Fibroblast of villous mesenchyme (primary cell): ENCODE measurements around the gene KRTAP10-3. TPM values are rescaled to one million over a fixed set of nuclear protein-coding genes. Genes with fewer than 3 reads are reported as not detected.

Experiments
- DNase-seq: peaks from one replicate; pipeline ENCODE4 v3.0.0-alpha.2; 2010; ENCODE audit warnings: low read depth
- H3K4me3 ChIP-seq: 2 replicates; pipeline ENCODE4 v1.5.1; 2011; ENCODE audit warnings: low read depth, mild to moderate bottlenecking, low read length
- total RNA-seq: library from RNA; depleted of rRNA; stranded (reverse); fragments of >200 nt; gene quantifications from 2 replicates; pipeline ENCODE4 v1.2.3, GENCODE V29; 2012
- TF ChIP-seq, protein P1 (sequence below): IDR thresholded peaks from 2 replicates; pipeline ENCODE4 v1.5.1; 2012; ENCODE audit warnings: low read depth, mild to moderate bottlenecking, low read length; ENCODE audit not compliant: insufficient read depth

The KRTAP10-3 gene
- total RNA-seq, 1 donor, result not detected

DNA sequence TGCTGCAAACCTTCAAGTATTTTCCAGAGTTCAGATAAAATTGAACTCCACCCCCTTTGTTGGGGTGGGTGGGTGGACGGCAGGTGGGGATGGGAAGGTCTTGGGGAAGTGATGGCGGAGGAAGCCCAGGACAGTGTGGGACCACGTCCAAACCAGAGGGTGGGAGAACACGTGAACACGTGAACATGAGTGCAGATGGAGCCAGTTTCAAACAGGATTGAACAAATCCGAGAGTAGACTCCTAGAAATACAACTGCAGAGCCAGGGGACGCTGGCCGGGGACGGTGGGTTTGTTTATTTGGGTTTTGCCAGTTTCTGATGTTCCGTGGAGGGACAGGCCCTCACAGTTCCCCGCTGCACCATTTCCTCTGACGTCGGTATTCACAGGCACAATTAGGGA lies 10.2 kb downstream of the KRTAP10-3 start:
- TF ChIP-seq, protein P1, sequence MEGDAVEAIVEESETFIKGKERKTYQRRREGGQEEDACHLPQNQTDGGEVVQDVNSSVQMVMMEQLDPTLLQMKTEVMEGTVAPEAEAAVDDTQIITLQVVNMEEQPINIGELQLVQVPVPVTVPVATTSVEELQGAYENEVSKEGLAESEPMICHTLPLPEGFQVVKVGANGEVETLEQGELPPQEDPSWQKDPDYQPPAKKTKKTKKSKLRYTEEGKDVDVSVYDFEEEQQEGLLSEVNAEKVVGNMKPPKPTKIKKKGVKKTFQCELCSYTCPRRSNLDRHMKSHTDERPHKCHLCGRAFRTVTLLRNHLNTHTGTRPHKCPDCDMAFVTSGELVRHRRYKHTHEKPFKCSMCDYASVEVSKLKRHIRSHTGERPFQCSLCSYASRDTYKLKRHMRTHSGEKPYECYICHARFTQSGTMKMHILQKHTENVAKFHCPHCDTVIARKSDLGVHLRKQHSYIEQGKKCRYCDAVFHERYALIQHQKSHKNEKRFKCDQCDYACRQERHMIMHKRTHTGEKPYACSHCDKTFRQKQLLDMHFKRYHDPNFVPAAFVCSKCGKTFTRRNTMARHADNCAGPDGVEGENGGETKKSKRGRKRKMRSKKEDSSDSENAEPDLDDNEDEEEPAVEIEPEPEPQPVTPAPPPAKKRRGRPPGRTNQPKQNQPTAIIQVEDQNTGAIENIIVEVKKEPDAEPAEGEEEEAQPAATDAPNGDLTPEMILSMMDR, result no peak
- no peak for DNase-seq
- H3K4me3 ChIP-seq, result no peak overlapping the region

DNA sequence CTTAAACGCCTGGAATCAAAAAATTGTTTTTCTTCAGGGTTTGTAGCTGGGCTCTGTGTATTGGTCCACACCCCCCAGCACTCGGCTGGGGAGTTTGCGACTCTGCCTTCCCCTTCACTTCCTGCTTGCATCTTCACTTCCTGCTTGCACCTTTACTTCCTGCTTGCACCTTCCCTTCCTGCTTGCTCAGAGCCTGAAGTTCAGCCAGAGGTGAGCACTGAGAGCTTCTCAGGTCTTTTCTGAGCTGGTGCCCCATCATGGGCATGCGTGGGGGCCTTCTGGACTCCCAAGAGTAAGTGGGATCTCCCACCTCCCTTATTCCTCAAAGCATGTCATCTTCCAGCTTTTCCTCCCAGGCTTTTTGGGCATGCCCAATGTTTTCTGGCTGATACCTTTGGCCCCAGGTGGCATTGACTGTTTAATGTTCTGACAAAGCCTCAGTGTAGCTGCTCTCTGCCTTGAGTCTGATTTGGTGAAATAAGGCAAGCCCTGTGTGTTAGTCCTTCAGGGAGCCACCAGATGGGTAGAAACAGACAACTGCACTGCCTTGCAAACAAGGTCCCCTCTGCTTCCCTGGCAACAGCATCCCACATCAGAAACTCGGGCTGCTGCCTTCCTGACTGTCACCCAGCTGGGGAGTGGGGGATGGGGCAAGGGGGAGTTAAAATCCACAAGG lies 10.8 kb downstream of the KRTAP10-3 start:
- TF ChIP-seq, protein P1, result no peak
- H3K4me3 ChIP-seq, result no peak overlapping the region
- no peak for DNase-seq

DNA sequence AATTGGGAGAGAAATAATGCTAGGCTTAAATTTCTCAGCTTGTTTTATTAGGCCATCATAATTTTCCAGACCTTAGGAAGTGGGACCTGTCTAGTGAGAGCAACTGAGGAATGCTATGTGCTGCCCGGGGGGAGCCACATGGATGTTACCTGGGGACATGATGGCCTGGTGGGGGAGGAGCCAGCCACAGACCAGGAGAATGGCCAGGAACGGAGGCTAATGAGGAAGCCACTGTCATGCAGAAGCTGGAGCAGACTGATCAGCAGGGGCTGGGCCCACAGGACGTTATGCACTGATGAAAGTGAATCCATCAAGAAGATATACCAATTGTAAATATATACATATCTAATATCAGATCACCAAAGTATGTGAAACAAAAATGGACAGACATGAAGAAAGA lies 14.0 kb downstream of the KRTAP10-3 start:
- H3K4me3 ChIP-seq, result no peak overlapping the region
- no peak for DNase-seq
- TF ChIP-seq, protein P1, result no peak

DNA sequence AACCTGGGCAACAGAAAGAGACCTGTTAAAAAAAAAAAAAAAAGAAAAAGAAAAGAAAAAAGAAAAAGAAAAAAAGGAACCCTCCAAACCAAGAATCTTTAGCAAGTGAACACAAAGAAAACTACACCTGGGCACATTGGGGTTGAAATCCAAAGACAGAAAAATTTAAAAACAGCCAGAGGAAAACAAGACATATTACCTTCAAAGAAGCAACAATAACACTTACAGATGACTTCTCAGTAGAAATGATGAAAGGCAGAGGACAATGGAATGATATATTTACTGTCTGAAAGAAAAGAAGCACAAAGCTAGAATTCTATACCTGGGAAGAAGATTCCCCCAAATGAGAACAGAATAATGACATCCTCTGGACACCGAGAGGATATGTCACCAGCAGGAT lies 15.9 kb downstream of the KRTAP10-3 start:
- H3K4me3 ChIP-seq, result no peak overlapping the region
- DNase-seq, result no peak
- TF ChIP-seq, protein P1, result no peak

DNA sequence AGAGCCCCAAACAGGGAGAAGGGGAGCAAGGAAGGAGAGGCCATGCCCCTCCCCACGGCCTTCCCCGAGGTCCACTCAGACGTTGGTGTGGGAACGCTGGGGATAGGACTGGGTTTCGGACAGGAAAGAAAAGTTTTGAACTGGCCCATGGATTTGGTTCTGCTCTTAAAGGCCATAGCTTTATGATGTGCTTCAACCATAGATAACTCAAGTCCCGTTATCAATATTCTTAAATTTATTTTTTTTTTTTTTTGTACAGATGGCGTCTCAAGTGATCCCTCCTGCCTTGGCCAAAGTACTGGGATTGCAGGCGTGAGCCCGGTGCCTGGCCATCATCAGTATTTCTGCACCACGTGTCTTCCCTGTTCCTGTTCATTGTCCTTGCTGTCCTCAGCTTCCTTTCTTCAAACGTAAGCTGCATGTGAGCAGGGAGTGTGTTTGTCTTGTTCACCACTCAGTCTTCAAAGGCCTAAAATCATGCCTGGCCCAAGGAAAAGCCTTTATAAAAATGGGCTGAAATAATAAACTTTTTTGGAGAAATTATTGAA lies 17.8 kb downstream of the KRTAP10-3 start:
- no peak overlapping the region for H3K4me3 ChIP-seq
- DNase-seq, result no peak
- TF ChIP-seq, protein P1, result no peak

DNA sequence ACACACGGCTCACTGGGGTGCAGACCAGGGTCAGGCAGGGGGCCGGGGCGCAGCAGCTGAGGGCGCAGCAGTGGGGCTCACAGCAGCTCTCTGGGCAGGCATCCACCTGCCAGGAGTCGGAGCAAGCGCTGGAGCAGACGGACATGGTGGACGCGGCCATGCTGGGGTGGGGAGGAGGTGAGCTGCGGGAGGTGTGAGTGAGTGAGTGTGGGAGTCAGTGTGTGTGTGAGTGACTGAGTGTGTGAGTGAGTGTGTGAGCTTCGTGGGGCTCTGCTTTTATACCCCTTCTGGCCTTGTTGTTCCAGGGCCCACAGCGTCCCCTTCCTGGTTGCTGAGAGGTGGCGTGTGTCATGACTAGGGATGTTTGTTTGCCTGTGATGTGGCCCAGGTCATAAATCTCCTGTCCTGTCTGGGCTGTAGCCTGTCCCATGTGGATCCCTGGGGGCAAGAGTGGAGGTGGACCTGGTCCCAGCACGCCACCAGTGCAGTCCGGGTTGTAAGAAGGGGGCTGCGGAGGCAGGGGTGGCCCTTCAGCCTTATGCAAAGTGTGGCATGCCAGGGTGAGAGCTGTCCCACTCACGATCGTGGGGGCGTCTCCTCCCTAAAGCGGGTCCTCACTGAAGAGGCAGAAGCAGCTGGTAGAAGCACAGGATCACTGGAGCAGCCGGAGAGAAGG lies 18.5 kb downstream of the KRTAP10-3 start, which contains the start of gene KRTAP10-1:
TSS of gene KRTAP10-1 (minus strand) at position 205 of the 676 bp plus-strand sequence. CDS start at position 160, 45 bp downstream.
- H3K4me3 ChIP-seq, result no peak within 1 kb of the TSS
- DNase-seq, result no peak
- TF ChIP-seq, protein P1, result no peak
